ENCODE data around the gene DNAJB9.

GRCh38 chr7:108590606-108591005 lies 20.9 kb downstream of the DNAJB9 start:
- TF ChIP-seq CBFB (IDR thresholded peaks at IDR 0.05; ENCODE audit: low read depth), result no peak
- no peak for TF ChIP-seq CTCF (IDR thresholded peaks at IDR 0.05 in 2 of 3, conservative IDR thresholded peaks at IDR 0.05 in 1 of 3; ENCODE audit: control insufficient read depth in 2 of 3, extremely low read depth in 1 of 3, insufficient read depth in 1 of 3, low read depth in 3 of 3, low read length in 3 of 3)
- TF ChIP-seq CHD2 (IDR thresholded peaks at IDR 0.05; ENCODE audit: borderline replicate concordance, low read depth, low read length), result no peak
- TF ChIP-seq YY1 (IDR thresholded peaks at IDR 0.05; ENCODE audit: low read depth, low read length), result no peak
- TF ChIP-seq EZH2 (IDR thresholded peaks at IDR 0.05; ENCODE audit: borderline replicate concordance, control insufficient read depth, low read depth, low read length), result no peak
- no peak for TF ChIP-seq BCLAF1 (IDR thresholded peaks at IDR 0.05)
- no peak for TF ChIP-seq MTA3 (IDR thresholded peaks at IDR 0.05; ENCODE audit: borderline replicate concordance, low read length)
- TF ChIP-seq USF1 (IDR thresholded peaks at IDR 0.05; ENCODE audit: borderline replicate concordance, extremely low read length, insufficient read depth, low read depth, low read length), result no peak
- TF ChIP-seq ZZZ3 (IDR thresholded peaks at IDR 0.05; ENCODE audit: control insufficient read depth, insufficient read length, low read depth), result no peak
- no peak for TF ChIP-seq FOXK2 (IDR thresholded peaks at IDR 0.05)
- no peak for TF ChIP-seq RAD21 (IDR thresholded peaks at IDR 0.05; ENCODE audit: insufficient read depth, low read depth, low read length)
- TF ChIP-seq POLR2A (IDR thresholded peaks at IDR 0.05; ENCODE audit: low read depth, low read length), result no peak
- no peak for TF ChIP-seq SRF (IDR thresholded peaks at IDR 0.05; ENCODE audit: low read depth in 2 of 2, low read length in 2 of 2)
